ENCODE data around the gene ATG4C. TPM values are rescaled to one million over a fixed set of nuclear protein-coding genes. Genes with fewer than 3 reads are reported as not detected.

The ATG4C gene
- total and polyA plus RNA-seq, 2 of the 4 experiments (the other 2 are of a cell fraction) = 4.7 to 7.2 TPM

DNA sequence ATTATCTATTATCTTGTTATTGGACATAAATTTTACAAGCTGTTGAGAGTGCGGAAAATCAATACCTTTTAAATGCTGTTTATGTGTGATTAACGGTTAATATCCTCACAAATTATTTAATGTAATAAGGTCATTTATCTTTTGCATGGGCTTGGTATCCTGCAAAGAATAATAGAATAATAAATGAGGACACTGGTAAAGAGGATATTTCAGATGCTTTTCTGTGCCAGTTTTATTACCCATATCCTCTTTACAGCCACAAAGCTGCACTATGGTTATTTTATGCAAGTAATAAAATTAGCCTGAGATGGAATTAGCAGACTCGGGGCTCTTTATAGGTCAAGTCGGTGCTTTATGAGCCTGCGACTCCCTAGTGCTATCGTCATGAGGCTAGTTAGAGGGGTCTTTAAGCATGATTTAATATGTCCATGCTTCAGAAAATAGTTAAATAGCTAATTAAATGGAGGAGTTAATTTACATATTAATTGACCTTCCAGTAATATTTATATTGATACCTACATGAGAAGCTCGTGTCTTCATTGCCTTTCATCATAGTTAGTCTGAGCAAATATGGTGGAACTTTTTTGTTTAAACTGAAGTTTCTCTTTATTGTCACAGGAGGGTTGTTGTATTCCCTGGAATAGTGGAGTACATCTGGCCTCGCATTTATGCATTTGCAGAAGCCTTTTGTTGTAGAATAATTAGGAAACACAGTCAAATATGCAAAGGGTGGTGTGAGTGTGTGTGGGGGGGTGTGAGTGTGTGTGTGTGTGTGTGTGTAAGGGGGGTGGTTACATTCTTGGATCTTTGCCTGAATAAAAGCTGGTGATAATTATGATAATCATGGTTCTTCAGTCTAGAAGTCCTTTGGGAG, 120.3 kb downstream of the ATG4C start:
- 100% methylated on average over 1 of the region's 8 CpGs; no CpG with 5 or more reads in 1 of the 2 experiments for WGBS, 2 experiments (ENCODE audit: extremely low coverage in 2 of 2, insufficient read length in 1 of 2)

More for the DNA sequence above, 120.3 kb downstream of the ATG4C start:
- Histone ChIP-seq H3K27me3 (ENCODE audit: control insufficient read depth, insufficient read depth, low read length) (peaks cover 8% of the 10 kb centered on the region), H4K8ac (ENCODE audit: low read depth in 2 of 2, low read length in 2 of 2) (no peak overlapping the region), H3K4me2 (ENCODE audit: low read depth, low read length) (no peak overlapping the region), H3K9ac (ENCODE audit: low read depth, low read length) (no peak overlapping the region), H2BK20ac (ENCODE audit: low read depth, low read length) (no peak overlapping the region), H3K4me1 (ENCODE audit: control insufficient read depth, insufficient read depth, low read length) (no peaks in the 10 kb centered on the region), H3K36me3 (ENCODE audit: control insufficient read depth, insufficient read depth, low read length) (no peaks in the 10 kb centered on the region), H3K27ac (ENCODE audit: insufficient read depth, low read length) (no peak overlapping the region), H3K18ac (ENCODE audit: low read depth, low read length) (no peak overlapping the region), H2AK5ac (ENCODE audit: low read depth, low read length) (no peak overlapping the region), H2AFZ (replicated peaks; ENCODE audit: low read length, poor library complexity) (no peak overlapping the region), H3K4me3 (ENCODE audit: insufficient read depth, low read depth, low read length) (no peak overlapping the region), H2BK120ac (ENCODE audit: low read depth, low read length) (no peak overlapping the region), H2BK5ac (ENCODE audit: low read depth, low read length, poor library complexity, severe bottlenecking) (no peak overlapping the region), H2BK15ac (ENCODE audit: low read depth, low read length) (no peak overlapping the region), H4K20me1 (ENCODE audit: insufficient read depth, low read length) (no peaks in the 10 kb centered on the region), H3K14ac (replicated peaks; ENCODE audit: low read depth, low read length) (no peak overlapping the region), H4K5ac (ENCODE audit: low read depth, low read length) (no peak overlapping the region), H3K56ac (ENCODE audit: extremely low read depth, insufficient read depth, low read length) (no peak overlapping the region), H2AK9ac (replicated peaks; ENCODE audit: low read depth, low read length, poor library complexity) (no peak overlapping the region), H3K9me1 (ENCODE audit: insufficient read depth, low read length) (no peaks in the 10 kb centered on the region), H3K23ac (ENCODE audit: low read depth, low read length) (no peak overlapping the region), H4K91ac (ENCODE audit: insufficient read depth, low read depth, low read length) (no peak overlapping the region), H3K9me3 (ENCODE audit: control insufficient read depth, insufficient read depth, low read length) (no peaks in the 10 kb centered on the region), H3K4ac (ENCODE audit: low read depth, low read length) (no peak overlapping the region), H3K79me1 (ENCODE audit: low read depth in 1 of 2, low read length in 2 of 2) (no peaks in the 10 kb centered on the region)
- intact Hi-C loops (cut with micrococcal nuclease) = no loop called here
- ChIA-PET CTCF (interaction anchor here (1.0 to 2.8 kb wide), 3 partner anchors 8 to 55 kb away, joined by 3 to 8 read pairs (median 3); no protein-coding TSS in a partner anchor), POLR2A (ENCODE audit: unreplicated experiment) (interaction anchor here (0.6 kb wide), 1 partner anchor 13 kb away, joined by 3 read pairs; no protein-coding TSS in a partner anchor)
- TF ChIP-seq, protein P1, sequence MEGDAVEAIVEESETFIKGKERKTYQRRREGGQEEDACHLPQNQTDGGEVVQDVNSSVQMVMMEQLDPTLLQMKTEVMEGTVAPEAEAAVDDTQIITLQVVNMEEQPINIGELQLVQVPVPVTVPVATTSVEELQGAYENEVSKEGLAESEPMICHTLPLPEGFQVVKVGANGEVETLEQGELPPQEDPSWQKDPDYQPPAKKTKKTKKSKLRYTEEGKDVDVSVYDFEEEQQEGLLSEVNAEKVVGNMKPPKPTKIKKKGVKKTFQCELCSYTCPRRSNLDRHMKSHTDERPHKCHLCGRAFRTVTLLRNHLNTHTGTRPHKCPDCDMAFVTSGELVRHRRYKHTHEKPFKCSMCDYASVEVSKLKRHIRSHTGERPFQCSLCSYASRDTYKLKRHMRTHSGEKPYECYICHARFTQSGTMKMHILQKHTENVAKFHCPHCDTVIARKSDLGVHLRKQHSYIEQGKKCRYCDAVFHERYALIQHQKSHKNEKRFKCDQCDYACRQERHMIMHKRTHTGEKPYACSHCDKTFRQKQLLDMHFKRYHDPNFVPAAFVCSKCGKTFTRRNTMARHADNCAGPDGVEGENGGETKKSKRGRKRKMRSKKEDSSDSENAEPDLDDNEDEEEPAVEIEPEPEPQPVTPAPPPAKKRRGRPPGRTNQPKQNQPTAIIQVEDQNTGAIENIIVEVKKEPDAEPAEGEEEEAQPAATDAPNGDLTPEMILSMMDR (conservative IDR thresholded peaks at IDR 0.05; ENCODE audit: low read depth, low read length) = no peak
- TF ChIP-seq CEBPB (IDR thresholded peaks at IDR 0.05; ENCODE audit: low read depth, low read length) (no peak), RAD21 (IDR thresholded peaks at IDR 0.05; ENCODE audit: low read length) (no peak), POLR2A (IDR thresholded peaks at IDR 0.05; ENCODE audit: low read depth, low read length) (no peak), RCOR1 (IDR thresholded peaks at IDR 0.05; ENCODE audit: insufficient replicate concordance, low read length) (no peak), MAFK (IDR thresholded peaks at IDR 0.05; ENCODE audit: low read depth, low read length) (no peak), MAZ (IDR thresholded peaks at IDR 0.05; ENCODE audit: borderline replicate concordance, low read depth, low read length) (no peak), CHD1 (IDR thresholded peaks at IDR 0.05; ENCODE audit: low read depth, low read length) (no peak), RFX5 (IDR thresholded peaks at IDR 0.05; ENCODE audit: low read depth, low read length) (no peak), SMC3 (IDR thresholded peaks at IDR 0.05; ENCODE audit: low read depth, low read length) (no peak), BHLHE40 (IDR thresholded peaks at IDR 0.05; ENCODE audit: low read depth, low read length) (no peak), MXI1 (IDR thresholded peaks at IDR 0.05; ENCODE audit: borderline replicate concordance, low read depth, low read length) (no peak), FOS (IDR thresholded peaks at IDR 0.05; ENCODE audit: low read depth, low read length) (no peak)
- TF ChIP-seq, protein P2, sequence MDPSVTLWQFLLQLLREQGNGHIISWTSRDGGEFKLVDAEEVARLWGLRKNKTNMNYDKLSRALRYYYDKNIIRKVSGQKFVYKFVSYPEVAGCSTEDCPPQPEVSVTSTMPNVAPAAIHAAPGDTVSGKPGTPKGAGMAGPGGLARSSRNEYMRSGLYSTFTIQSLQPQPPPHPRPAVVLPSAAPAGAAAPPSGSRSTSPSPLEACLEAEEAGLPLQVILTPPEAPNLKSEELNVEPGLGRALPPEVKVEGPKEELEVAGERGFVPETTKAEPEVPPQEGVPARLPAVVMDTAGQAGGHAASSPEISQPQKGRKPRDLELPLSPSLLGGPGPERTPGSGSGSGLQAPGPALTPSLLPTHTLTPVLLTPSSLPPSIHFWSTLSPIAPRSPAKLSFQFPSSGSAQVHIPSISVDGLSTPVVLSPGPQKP (IDR thresholded peaks at IDR 0.05; ENCODE audit: borderline replicate concordance, low read depth, low read length) = no peak
- DNase-seq = no peak
- in situ Hi-C loops (cut with MboI; ENCODE audit: low sequenced_read_pairs) = no loop called here
- dilution Hi-C loops (cut with HindIII; ENCODE audit: low sequenced_read_pairs, unreplicated experiment) = no loop called here
- no TSS peak for BruUV-seq (replicated peaks)
- no peak for ATAC-seq (ENCODE audit: low read depth)

All from IMR-90 (cell line).